Measurements from ENCODE around the gene EPHA10.

EPHA10 gene

GRCh38 chr1:37717631-37718030 lies 47.3 kb downstream of the EPHA10 start:
- Histone ChIP-seq H3F3A (ENCODE audit: insufficient read depth) (0 out of 2 replicates have a peak, but pooled peaks cover under 1% of the 10 kb centered on the region), H3K9me2 (replicated peaks; ENCODE audit: insufficient read depth, low read length) (no peaks in the 10 kb centered on the region), H3K4me2 (ENCODE audit: low read depth, low read length, poor library complexity, severe bottlenecking) (no peak overlapping the region), H2AFZ (ENCODE audit: low read depth, low read length, severe bottlenecking) (no peak overlapping the region), H3K27ac (ENCODE audit: low read depth, low read length) (no peak overlapping the region), H3K9me3 (ENCODE audit: insufficient read depth, low read length) (no peaks in the 10 kb centered on the region), H3K36me3 (ENCODE audit: low read length) (no peaks in the 10 kb centered on the region), H3K27me3 (ENCODE audit: low read length) (no peaks in the 10 kb centered on the region), H3K9ac (ENCODE audit: low read length) (no peak overlapping the region), H3K79me2 (ENCODE audit: insufficient read depth, low read length) (no peaks in the 10 kb centered on the region), H4K20me1 (ENCODE audit: low read depth, low read length) (no peaks in the 10 kb centered on the region), H3K4me3 (ENCODE audit: insufficient read depth, low read length, poor library complexity, severe bottlenecking) (no peak overlapping the region)
- TF ChIP-seq CTCF (IDR thresholded peaks at IDR 0.05; ENCODE audit: insufficient read depth, low read length, poor library complexity, severe bottlenecking), result no peak
- no peak for TF ChIP-seq EZH2phosphoT487 (conservative IDR thresholded peaks at IDR 0.05; ENCODE audit: low read length)

- H3K36me3 ChIP-seq (ENCODE audit: low read length), result no peaks in the 10 kb centered on the region
- no peaks in the 10 kb centered on the region for H3K79me2 ChIP-seq (ENCODE audit: insufficient read depth, low read length)
- no peak for TF ChIP-seq EZH2phosphoT487 (conservative IDR thresholded peaks at IDR 0.05; ENCODE audit: low read length)
- no peak for TF ChIP-seq CTCF (IDR thresholded peaks at IDR 0.05; ENCODE audit: insufficient read depth, low read length, poor library complexity, severe bottlenecking)
- H3K27ac ChIP-seq (ENCODE audit: low read depth, low read length), result no peak overlapping the region
- H3K4me2 ChIP-seq (ENCODE audit: low read depth, low read length, poor library complexity, severe bottlenecking), result no peak overlapping the region
- no peak overlapping the region for H3K9ac ChIP-seq (ENCODE audit: low read length)
- H2AFZ ChIP-seq (ENCODE audit: low read depth, low read length, severe bottlenecking), result no peak overlapping the region
- no peak overlapping the region for H3K4me3 ChIP-seq (ENCODE audit: insufficient read depth, low read length, poor library complexity, severe bottlenecking)
- no peaks in the 10 kb centered on the region for H3K9me3 ChIP-seq (ENCODE audit: insufficient read depth, low read length)
- H4K20me1 ChIP-seq (ENCODE audit: low read depth, low read length), result no peaks in the 10 kb centered on the region
- H3K27me3 ChIP-seq (ENCODE audit: low read length), result no peaks in the 10 kb centered on the region
- H3K9me2 ChIP-seq (replicated peaks; ENCODE audit: insufficient read depth, low read length), result no peaks in the 10 kb centered on the region
- 0 out of 2 replicates have a peak, but pooled peaks cover 3% of the 10 kb centered on the region for H3F3A ChIP-seq (ENCODE audit: insufficient read depth)
Observed at GRCh38 chr1:37716321-37716720, 48.6 kb downstream of the EPHA10 start.

- Histone ChIP-seq H4K20me1 (ENCODE audit: low read depth, low read length) (no peaks in the 10 kb centered on the region), H3K79me2 (ENCODE audit: insufficient read depth, low read length) (no peaks in the 10 kb centered on the region), H3K27ac (ENCODE audit: low read depth, low read length) (no peak overlapping the region), H3K27me3 (ENCODE audit: low read length) (no peaks in the 10 kb centered on the region), H3K36me3 (ENCODE audit: low read length) (no peaks in the 10 kb centered on the region), H2AFZ (ENCODE audit: low read depth, low read length, severe bottlenecking) (no peak overlapping the region), H3K4me2 (ENCODE audit: low read depth, low read length, poor library complexity, severe bottlenecking) (no peak overlapping the region), H3F3A (ENCODE audit: insufficient read depth) (0 out of 2 replicates have a peak, but pooled peaks cover 3% of the 10 kb centered on the region), H3K9me2 (replicated peaks; ENCODE audit: insufficient read depth, low read length) (no peaks in the 10 kb centered on the region), H3K4me3 (ENCODE audit: insufficient read depth, low read length, poor library complexity, severe bottlenecking) (no peak overlapping the region), H3K9me3 (ENCODE audit: insufficient read depth, low read length) (no peaks in the 10 kb centered on the region), H3K9ac (ENCODE audit: low read length) (no peak overlapping the region)
- no peak for TF ChIP-seq CTCF (IDR thresholded peaks at IDR 0.05; ENCODE audit: insufficient read depth, low read length, poor library complexity, severe bottlenecking)
- TF ChIP-seq EZH2phosphoT487 (conservative IDR thresholded peaks at IDR 0.05; ENCODE audit: low read length), result no peak
Observed at GRCh38 chr1:37714689-37715088, 50.2 kb downstream of the EPHA10 start.

Data from SU-DHL-6 (cell line).